ENCODE results near the gene DUSP12.

DNA sequence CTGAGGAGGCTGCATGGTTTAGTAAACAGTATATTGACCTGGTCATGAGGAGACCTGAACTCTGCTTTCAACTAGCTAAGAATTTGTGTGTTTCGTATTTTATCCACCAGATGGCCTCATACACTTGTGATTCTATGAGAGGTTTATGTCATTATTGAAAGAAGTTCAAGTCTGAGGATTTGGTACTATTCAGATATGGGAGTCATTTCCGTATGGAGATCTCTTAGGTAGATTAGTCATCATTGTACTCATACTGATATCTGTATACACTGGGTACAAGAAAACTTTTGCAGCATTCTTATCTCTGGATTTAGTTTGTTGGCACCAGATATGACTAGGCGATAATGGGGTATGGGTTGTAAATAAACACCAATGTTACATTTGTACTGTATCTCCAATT is 43.2 kb downstream of the DUSP12 start:
- TF ChIP-seq, protein P1, sequence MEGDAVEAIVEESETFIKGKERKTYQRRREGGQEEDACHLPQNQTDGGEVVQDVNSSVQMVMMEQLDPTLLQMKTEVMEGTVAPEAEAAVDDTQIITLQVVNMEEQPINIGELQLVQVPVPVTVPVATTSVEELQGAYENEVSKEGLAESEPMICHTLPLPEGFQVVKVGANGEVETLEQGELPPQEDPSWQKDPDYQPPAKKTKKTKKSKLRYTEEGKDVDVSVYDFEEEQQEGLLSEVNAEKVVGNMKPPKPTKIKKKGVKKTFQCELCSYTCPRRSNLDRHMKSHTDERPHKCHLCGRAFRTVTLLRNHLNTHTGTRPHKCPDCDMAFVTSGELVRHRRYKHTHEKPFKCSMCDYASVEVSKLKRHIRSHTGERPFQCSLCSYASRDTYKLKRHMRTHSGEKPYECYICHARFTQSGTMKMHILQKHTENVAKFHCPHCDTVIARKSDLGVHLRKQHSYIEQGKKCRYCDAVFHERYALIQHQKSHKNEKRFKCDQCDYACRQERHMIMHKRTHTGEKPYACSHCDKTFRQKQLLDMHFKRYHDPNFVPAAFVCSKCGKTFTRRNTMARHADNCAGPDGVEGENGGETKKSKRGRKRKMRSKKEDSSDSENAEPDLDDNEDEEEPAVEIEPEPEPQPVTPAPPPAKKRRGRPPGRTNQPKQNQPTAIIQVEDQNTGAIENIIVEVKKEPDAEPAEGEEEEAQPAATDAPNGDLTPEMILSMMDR (IDR thresholded peaks at IDR 0.05), result peak; percentile 11 to 75 (median 57)
- TF ChIP-seq POLR2A (IDR thresholded peaks at IDR 0.05), result no peak

All from Peyer's patch (tissue), 4 donors.